Dermis blood vessel endothelial cell (primary cell): ENCODE results near the gene UQCRQ. TPM values are rescaled to one million over a fixed set of nuclear protein-coding genes. Genes with fewer than 3 reads are reported as not detected.

Experiments used
- DNase-seq: peaks from one replicate; pipeline ENCODE4 v3.0.0; 2010
- total RNA-seq: library from RNA; depleted of rRNA; stranded (reverse); fragments of >200 nt; gene quantifications from 2 replicates; pipeline ENCODE4 v1.2.3, GENCODE V29; 2014

Gene UQCRQ
- total RNA-seq, 1 donor from 2014 or later = 98.9 TPM

GRCh38 chr5:132916086-132916485 is 49.6 kb downstream of the UQCRQ start:
- no peak for DNase-seq

Other genes with a start within 250 kb of the UQCRQ start
- not detected in 2 replicates for gene IL13, start 208.5 kb upstream of the UQCRQ start, total RNA-seq
- gene IL4, start 192.7 kb upstream of the UQCRQ start, total RNA-seq = not detected in 2 replicates
- gene KIF3A, start 129.1 kb upstream of the UQCRQ start, total RNA-seq = 7.0 and 9.4 TPM in 2 replicates
- 0.34 and 0.51 TPM in 2 replicates for gene CCNI2, start 119.2 kb upstream of the UQCRQ start, total RNA-seq
- 61.3 and 67.4 TPM in 2 replicates for gene SEPTIN8, start 89.4 kb upstream of the UQCRQ start, total RNA-seq
- gene SOWAHA, start 53.3 kb upstream of the UQCRQ start, total RNA-seq = not detected in 2 replicates
- gene SHROOM1, start 36.0 kb upstream of the UQCRQ start, total RNA-seq = 7.1 and 9.9 TPM in 2 replicates
- gene GDF9, start 173 bp upstream of the UQCRQ start, total RNA-seq = 0.14 TPM in 1 of 2 replicates, not detected in the other
- gene LEAP2, start 7.0 kb downstream of the UQCRQ start, total RNA-seq = 0.09 and 0.17 TPM in 2 replicates
- gene AFF4, start 97.0 kb downstream of the UQCRQ start, total RNA-seq = 29.1 and 41.8 TPM in 2 replicates
- 15.7 and 27.6 TPM in 2 replicates for gene ZCCHC10, start 159.9 kb downstream of the UQCRQ start, total RNA-seq
- gene HSPA4, start 185.4 kb downstream of the UQCRQ start, total RNA-seq = 123 and 190 TPM in 2 replicates